Osteoblast (primary cell): ENCODE results near the gene PTPN22. TPM values are rescaled to one million over a fixed set of nuclear protein-coding genes. Genes with fewer than 3 reads are reported as not detected.

Experiments used
- DNase-seq: peaks from one replicate; pipeline ENCODE4 v3.0.0; 2011; ENCODE audit warnings: low spot score, mixed read lengths; ENCODE audit not compliant: insufficient read length; ENCODE audit errors: missing footprints
- H2AFZ ChIP-seq: 2 replicates; pipeline ENCODE4 v1.6.0; 2011; ENCODE audit warnings: mild to moderate bottlenecking, low read length
- H3K27ac ChIP-seq: 2 replicates; pipeline ENCODE4 v1.5.1; 2011; ENCODE audit warnings: mild to moderate bottlenecking, low read depth, low read length, moderate library complexity
- H3K27me3 ChIP-seq: 2 replicates; pipeline ENCODE4 v1.6.0; 2012; ENCODE audit warnings: mild to moderate bottlenecking, control low read depth, inconsistent platforms, low read length, moderate library complexity; ENCODE audit not compliant: insufficient read depth
- H3K36me3 ChIP-seq: 2 replicates; pipeline ENCODE4 v1.5.1; 2011; ENCODE audit warnings: mild to moderate bottlenecking, low read length, control low read depth, moderate library complexity; ENCODE audit not compliant: insufficient read depth
- H3K4me1 ChIP-seq: 2 replicates; pipeline ENCODE4 v1.5.1; 2011; ENCODE audit warnings: mild to moderate bottlenecking, low read length, control low read depth, moderate library complexity; ENCODE audit not compliant: insufficient read depth
- H3K4me2 ChIP-seq: 2 replicates; pipeline ENCODE4 v1.6.0; 2011; ENCODE audit warnings: mild to moderate bottlenecking, low read length; ENCODE audit not compliant: insufficient read depth
- H3K4me3 ChIP-seq: fragments of 200-600 bp; sonication (generic); 3 replicates; pipeline ENCODE4 v1.5.1; 2012; ENCODE audit warnings: mild to moderate bottlenecking, low read length, inconsistent platforms; ENCODE audit not compliant: insufficient read depth
- H3K79me2 ChIP-seq: 2 replicates; pipeline ENCODE4 v1.6.0; 2012; ENCODE audit warnings: mild to moderate bottlenecking, low read length, control low read depth, inconsistent platforms; ENCODE audit not compliant: insufficient read depth
- H3K9me3 ChIP-seq: 2 replicates; pipeline ENCODE4 v1.5.1; 2011; ENCODE audit warnings: low read depth, low read length, control low read depth
- H4K20me1 ChIP-seq: 2 replicates; pipeline ENCODE4 v1.6.0; 2012; ENCODE audit warnings: mild to moderate bottlenecking, low read length, control low read depth; ENCODE audit not compliant: insufficient read depth
- total RNA-seq: library from RNA; depleted of rRNA; stranded (reverse); fragments of >200 nt; gene quantifications from 2 replicates; pipeline ENCODE4 v1.2.3, GENCODE V29; 2012
- TF ChIP-seq, protein P1 (sequence below): IDR thresholded peaks from 2 replicates; pipeline ENCODE4 v1.5.1; 2011; ENCODE audit warnings: mild to moderate bottlenecking, low read depth, low read length, moderate library complexity; ENCODE audit errors: extremely low read depth

Gene PTPN22
- total RNA-seq, 1 donor: 1.1 TPM

DNA sequence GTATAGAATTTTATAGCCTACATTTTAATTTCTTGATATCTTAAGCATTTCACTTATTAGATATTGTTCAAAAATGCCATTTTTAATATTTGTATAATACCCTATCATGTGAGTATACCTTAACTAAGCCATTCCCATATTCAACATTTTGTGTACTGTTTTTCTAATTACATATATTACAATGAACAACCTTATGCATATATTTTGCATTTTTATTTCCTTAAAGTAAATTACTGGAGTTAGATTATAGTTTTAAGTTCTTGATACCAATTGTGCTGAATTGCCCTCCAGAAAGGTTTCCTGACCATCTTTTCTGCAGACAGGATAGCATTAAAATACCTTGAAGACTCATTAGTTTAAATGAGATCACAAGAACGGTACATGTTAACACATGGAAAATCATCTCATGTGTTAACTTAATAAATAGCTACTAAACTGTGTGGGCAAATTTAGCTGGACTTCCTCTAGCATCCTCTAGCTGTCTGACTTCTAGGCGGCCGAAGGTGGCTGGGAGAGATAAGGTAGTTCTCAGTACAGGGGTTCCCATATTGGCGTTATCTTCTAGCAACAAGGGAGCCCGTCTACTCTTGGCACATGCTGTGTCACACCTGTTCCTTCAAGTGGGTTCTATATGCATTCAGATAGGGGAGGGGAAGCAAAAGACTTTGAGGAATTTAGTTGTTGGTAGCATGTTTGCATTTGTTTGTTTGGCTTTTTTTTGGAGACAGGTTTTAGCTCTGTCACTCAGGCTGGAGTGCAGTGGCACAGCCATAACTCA, 42.6 kb upstream of the PTPN22 start:
- DNase-seq: no peak
- no peaks in the 10 kb centered on the region for H4K20me1 ChIP-seq
- no peaks in the 10 kb centered on the region for H3K27me3 ChIP-seq
- H3K4me1 ChIP-seq: peaks cover 11% of the 10 kb centered on the region
- H3K36me3 ChIP-seq: peaks cover 12% of the 10 kb centered on the region
- H2AFZ ChIP-seq: no peak overlapping the region
- H3K27ac ChIP-seq: no peak overlapping the region
- no peak overlapping the region for H3K4me3 ChIP-seq
- TF ChIP-seq, protein P1, sequence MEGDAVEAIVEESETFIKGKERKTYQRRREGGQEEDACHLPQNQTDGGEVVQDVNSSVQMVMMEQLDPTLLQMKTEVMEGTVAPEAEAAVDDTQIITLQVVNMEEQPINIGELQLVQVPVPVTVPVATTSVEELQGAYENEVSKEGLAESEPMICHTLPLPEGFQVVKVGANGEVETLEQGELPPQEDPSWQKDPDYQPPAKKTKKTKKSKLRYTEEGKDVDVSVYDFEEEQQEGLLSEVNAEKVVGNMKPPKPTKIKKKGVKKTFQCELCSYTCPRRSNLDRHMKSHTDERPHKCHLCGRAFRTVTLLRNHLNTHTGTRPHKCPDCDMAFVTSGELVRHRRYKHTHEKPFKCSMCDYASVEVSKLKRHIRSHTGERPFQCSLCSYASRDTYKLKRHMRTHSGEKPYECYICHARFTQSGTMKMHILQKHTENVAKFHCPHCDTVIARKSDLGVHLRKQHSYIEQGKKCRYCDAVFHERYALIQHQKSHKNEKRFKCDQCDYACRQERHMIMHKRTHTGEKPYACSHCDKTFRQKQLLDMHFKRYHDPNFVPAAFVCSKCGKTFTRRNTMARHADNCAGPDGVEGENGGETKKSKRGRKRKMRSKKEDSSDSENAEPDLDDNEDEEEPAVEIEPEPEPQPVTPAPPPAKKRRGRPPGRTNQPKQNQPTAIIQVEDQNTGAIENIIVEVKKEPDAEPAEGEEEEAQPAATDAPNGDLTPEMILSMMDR: no peak
- H3K4me2 ChIP-seq: no peak overlapping the region
- no peaks in the 10 kb centered on the region for H3K79me2 ChIP-seq
- H3K9me3 ChIP-seq: no peaks in the 10 kb centered on the region

GRCh38 chr1:113913312-113913668, 41.8 kb upstream of the PTPN22 start:
- Histone ChIP-seq H3K9me3 (no peaks in the 10 kb centered on the region), H3K4me1 (peaks cover 11% of the 10 kb centered on the region), H3K36me3 (peaks cover 18% of the 10 kb centered on the region), H3K4me3 (no peak overlapping the region), H4K20me1 (no peaks in the 10 kb centered on the region), H3K27me3 (no peaks in the 10 kb centered on the region), H3K4me2 (no peak overlapping the region), H3K79me2 (no peaks in the 10 kb centered on the region), H3K27ac (peak overlapping the region; percentile 20), H2AFZ (peak overlapping the region; percentile 60)
- no peak for DNase-seq
- TF ChIP-seq, protein P1: no peak

DNA sequence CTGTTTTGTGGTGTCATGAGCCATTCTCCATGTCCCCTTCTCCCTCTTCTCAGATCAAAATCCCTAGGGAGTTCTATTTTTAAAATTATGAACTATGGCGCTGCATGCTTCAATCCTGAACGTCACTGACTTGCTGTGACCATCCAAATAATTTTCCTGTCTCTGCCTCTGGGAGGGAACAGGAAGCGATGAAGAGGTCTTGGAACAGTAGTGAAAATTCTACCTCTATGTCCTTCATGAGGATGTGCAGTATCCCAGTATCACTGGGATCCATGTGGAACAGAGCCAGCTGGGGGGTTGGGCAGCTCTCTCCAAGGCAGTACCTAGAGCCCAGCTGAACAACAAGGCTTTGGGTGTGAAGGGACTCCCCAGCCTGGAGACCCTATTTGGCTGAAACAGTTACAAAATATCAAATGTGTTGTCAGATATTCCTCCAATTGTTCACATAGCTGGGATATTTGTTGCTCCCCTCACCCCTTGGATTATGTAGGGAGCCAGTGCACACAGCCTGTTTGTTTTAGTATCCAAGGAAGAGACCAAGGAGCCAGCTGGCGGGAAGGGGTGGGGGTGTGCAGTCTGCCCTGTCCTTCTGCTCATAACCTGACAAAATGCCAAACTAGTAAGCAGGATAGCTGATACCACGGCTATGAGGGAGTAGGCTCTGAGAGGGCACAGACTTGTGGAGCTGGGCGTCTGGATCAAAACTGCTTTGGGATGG, 41.2 kb upstream of the PTPN22 start:
- Histone ChIP-seq H3K36me3 (peaks cover 20% of the 10 kb centered on the region), H4K20me1 (no peaks in the 10 kb centered on the region), H3K9me3 (no peaks in the 10 kb centered on the region), H2AFZ (peak overlapping the region; percentile 60), H3K27me3 (no peaks in the 10 kb centered on the region), H3K79me2 (no peaks in the 10 kb centered on the region), H3K27ac (peak overlapping the region; percentile 50), H3K4me1 (peaks cover 11% of the 10 kb centered on the region), H3K4me2 (peak overlapping the region; percentile 14), H3K4me3 (no peak overlapping the region)
- no peak for DNase-seq
- TF ChIP-seq, protein P1: no peak

- Histone ChIP-seq H3K79me2 (peaks cover 38% of the 10 kb centered on the region), H2AFZ (peak overlapping the region; percentile 98), H4K20me1 (no peaks in the 10 kb centered on the region), H3K9me3 (no peaks in the 10 kb centered on the region), H3K27ac (peak overlapping the region; percentile 45), H3K27me3 (no peaks in the 10 kb centered on the region), H3K4me3 (peak overlapping the region; percentile 90), H3K36me3 (peaks cover 20% of the 10 kb centered on the region), H3K4me1 (peaks cover 16% of the 10 kb centered on the region), H3K4me2 (peak overlapping the region; percentile 69)
- DNase-seq: no peak
- TF ChIP-seq, protein P1: no peak
These were observed 33.9 kb upstream of the PTPN22 start for GRCh38 chr1:113905435-113905861.
